Dedifferentiated amniotic fluid mesenchymal stem cell (primary cell): ENCODE data around the gene CCDC183.
"Not testable (repeated sequence)": the region's sequence is repeated elsewhere in the genome, so short reads cannot be mapped to it uniquely, and the experiment has no call there.

Source experiments
- DNase-seq: peaks from one replicate; pipeline ENCODE4 v3.0.0-alpha.2; 2016; ENCODE audit errors: extremely low spot score

The CCDC183 gene

GRCh38 chr9:136796238-136796774 lies at the start of gene CCDC183:
CCDC183 (plus strand) TSS chr9:136796338; CDS start chr9:136796398, 60 bp downstream.
- DNase-seq = no peak

DNA sequence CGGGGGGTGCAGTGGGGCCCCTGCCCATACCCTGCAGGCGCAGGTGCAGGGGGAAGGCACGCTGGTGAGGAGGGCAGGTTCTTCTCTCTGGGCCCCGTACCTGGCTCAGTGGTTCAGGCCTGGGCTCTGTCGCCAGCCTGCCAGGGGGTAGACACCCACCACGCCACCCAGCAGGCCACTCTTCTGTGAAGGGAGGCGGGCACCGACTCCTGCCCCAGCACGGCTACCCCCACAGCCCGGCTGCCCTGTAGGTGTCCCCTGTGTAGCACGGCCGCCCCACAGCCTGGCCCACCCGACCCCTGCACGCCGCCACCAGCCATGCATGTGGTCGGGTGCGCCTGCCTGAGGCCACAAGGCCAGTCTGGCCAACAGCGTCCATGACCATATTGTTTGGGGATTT lies 49.5 kb upstream of the CCDC183 start:
- no peak for DNase-seq

DNA sequence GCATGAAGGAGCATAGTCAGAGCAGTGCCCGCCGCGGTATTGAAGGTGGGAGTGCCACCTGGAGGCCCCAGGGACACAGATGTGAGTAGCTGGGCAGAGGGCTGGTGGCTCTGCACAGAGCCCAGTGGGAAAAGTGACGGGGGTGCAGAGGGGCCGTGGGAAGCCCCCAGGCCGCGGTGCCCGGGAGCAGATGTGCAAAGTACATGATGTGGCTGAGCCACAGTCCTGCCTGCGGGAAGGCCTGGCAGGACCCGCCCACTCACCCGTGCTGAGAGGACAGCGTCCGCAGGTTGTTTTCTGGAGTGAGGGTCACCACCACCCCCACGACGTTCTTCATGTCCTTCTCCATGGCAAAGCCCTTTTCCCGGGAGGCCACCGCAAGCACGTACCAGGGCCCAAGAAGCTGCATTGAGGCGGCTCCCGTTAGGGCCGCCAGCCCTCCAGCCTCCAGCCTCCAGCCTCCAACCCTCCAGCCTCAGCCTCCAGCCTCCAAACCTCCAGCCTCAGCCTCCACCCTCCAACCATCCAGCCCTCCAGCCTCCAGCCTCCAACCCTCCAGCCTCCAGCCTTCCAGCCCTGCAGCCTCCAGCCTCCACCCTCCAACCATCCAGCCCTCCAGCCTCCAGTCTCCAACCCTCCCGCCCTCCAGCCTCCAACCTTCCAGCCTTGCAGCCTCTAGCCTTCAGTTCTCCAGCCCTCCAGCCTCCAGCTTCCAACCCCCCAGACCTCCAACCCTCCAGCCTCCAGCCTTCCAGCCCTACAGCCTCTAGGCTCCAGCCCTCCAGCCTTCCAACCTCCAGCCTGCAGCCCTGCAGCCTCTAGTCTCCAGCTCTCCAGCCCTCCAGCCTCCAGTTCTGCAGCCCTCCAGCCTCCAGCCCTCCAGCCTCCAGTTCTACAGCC lies 48.7 kb upstream of the CCDC183 start:
- DNase-seq = no peak

DNA sequence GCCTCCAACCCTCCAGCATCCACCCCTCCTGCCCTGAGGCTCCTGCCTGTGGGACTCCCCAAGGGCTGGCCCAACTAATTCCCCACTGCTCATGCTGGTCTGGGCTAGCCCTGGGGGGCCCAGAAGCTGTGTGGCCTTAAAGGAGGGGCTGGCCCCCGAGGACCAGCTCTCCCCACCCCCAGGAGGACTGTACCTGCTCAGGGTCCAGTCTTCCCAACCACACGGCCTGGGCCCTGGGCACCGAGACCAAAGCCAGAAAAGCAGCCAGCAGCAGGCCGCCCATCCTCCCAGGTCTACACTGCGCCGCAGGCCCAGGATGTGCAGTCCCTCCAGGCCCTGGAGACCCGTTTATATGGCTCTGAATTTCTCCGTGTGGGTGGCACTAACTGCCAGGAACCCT lies 47.9 kb upstream of the CCDC183 start, which contains the start of gene LCN6:
Gene LCN6 (minus strand): TSS at position 325 of the 400 bp plus-strand sequence. CDS start 42 bp downstream, at position 283.
- DNase-seq = no peak

DNA sequence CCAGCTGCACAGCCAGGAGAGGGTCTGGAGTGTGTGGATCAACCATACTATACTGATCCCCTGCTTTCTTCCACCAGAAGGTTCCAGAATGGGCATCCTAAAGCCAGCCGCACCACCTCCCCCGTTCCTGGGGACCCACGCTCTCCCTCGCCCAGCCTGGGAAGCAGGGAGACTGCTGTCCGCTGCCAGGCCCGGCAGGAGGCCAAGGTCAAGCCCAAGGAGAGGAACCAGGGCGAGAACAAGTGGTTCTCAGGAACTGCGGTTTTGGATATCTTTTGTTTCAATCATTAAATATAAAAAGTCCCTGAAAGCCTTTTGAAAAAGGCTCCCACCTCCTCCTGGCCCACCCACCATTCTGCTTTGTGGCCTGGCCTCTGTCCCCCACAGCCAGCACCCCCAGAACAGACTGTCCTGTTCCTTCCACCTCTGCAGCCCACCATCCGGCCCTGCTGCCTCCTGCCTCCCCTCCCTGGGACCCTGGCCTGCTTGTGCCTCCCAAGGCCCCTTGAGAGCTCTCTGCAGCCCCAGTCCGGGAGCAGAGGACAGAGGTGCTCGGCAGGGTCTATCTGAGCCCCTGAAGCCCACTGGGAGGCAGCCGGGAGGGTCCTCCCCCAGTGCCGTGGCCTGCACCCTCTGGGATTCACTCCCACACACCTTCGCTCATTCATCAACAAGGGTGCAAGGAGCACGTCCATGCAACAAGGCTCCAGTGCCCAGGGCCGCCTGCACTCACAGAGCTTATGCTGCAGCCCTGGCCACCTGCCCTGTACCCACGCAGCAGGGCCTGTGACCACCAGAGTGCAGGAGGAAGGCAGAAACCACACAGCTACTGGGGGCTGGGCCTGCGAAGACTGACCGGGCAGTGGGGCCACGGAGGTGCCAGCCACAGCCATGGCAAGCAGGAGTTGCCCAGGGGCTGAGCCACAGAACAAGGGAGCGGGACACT lies 47.2 kb upstream of the CCDC183 start:
- no peak for DNase-seq

- no peak for DNase-seq
Observed at GRCh38 chr9:136750526-136750925, 45.6 kb upstream of the CCDC183 start.

- no peak for DNase-seq
Observed at GRCh38 chr9:136751244-136751643, 44.9 kb upstream of the CCDC183 start.

DNA sequence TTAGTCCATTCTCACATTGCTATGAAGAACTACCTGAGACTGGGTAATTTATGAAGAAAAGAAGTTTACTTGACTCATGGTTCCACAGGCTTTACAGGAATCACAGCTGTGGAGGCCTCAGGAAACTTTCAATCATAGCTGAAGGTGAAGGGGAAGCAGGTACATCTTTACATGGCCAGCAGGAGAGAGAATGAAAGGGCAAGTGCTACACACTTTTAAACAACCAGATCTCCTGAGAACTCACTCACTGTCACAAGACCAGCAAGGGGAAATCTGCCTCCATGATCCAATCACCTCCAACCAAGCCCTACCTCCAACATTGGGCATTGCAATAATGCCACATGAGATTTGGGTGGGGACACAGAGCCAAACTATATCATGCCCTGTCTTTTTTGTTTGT lies 44.3 kb upstream of the CCDC183 start:
- no peak for DNase-seq

DNA sequence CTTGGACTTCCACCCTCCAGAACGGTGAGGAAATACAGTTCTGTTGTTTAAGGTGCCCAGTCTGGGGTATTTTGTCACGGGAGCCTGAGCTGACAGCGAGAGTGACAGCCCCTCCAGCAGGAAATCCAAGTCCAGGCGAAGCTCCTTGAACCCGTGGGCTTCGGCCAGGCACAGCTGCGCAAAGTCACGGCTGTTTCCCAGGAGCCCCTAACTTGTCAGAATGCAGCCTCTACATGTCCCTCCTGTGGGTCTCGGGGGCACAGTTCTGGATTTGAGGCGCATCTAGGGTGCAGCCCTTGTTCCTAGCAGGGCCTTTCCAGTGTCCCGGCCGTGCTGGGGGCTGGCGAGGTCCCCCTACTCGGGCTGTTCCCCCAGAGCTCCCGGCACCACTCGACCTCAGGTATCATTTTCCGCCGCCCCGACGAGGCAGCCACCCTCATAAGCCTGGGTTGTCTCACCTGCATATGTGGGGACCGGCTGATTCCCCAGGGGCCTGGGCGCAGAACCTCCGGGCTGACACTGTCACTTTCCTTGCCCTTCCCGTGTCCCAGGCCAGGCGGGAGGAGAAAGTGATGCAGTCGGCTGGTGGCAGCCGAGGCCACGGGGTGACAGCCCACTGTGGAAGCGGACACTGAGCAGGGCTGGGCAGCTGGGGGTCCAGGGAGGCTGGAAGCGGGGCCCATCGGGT lies 42.6 kb upstream of the CCDC183 start:
- DNase-seq = no peak

DNA sequence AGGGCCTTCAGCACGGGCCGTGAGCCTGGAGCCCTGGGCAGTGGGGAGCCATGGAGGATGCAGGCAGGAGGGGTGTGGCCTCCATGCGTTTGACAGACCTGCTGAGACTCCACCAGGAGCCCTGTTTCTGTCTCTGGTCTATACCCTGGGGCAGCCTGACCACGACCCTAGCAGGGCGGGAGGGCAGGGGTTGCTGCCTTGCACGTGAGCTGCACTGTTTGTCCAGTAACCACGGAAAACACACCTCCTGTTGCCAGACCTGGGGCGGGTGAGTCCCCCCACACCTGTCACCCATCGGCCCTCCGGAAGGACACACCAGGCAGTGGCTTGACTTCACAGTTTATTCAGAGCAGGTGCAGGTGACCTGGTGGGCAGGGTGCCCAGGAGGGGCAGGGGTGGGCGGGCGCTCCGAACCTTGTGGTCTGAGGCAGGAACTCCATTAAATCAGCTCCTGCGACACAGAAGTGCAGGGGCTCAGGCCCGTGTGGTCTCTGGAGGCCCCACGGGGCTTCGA lies 42.0 kb upstream of the CCDC183 start:
- no peak for DNase-seq

- no peak for DNase-seq
Observed at GRCh38 chr9:136754626-136755301, 41.4 kb upstream of the CCDC183 start.

GRCh38 chr9:136755302-136756133 lies 40.6 kb upstream of the CCDC183 start:
- not testable (repeated sequence) for DNase-seq

DNA sequence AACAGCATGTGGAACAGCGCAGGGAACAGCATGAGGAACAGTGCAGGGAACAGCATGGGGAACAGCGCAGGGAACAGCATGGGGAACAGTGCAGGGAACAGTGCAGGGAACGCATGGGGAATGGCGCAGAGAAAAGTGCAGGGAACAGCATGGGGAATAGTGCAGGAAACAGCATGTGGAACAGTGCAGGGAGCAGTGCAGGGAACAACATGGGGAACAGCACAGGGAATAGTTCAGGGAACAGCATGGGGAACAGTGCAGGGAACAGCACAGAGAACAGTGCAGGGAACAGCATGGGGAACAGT lies 40.1 kb upstream of the CCDC183 start:
- DNase-seq = no peak

DNA sequence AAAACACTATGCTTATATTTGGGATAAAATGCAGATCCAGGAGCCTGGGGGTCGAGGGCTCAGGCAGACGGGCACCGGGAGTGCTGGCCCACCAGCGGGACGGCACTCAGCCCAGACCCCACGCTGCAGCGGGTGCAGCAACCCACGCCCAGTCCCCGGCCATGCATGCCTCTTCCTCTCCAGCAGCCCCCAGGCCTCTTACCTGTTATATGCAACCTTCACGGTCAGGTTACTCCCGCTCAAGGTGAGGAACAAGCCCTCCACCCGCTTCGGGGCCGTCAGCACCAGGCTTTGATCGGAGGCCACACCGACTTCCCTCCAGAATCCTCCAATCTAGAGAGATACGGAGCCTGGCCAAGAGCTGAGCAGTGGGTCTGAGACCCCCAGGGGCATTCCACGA lies 39.3 kb upstream of the CCDC183 start:
- DNase-seq = no peak

GRCh38 chr9:136757328-136757727 lies 38.8 kb upstream of the CCDC183 start:
- DNase-seq = no peak

DNA sequence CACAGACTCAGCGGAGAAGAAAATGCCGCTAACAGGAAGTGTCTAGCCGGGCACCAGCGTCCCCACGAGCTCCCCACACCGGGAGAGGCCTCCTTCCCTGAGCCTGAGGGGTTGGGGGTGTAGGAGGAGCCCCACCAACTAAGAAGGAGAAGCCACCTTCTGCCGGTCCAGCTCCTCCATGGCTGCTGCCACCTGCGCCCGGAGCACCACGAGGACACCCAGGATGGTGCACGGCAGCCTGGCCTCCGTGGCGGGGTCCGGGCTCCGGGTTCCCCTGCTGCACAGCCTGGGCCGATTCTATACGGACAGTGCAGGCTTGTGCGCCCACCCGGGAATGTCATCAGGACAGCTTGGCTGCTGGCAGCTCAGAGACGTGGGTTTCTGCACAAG lies 38.4 kb upstream of the CCDC183 start:
- no peak for DNase-seq

- DNase-seq = no peak
Observed at GRCh38 chr9:136759001-136759400, 37.1 kb upstream of the CCDC183 start.

- DNase-seq = no peak
Observed at GRCh38 chr9:136759436-136760325, 36.5 kb upstream of the CCDC183 start.

DNA sequence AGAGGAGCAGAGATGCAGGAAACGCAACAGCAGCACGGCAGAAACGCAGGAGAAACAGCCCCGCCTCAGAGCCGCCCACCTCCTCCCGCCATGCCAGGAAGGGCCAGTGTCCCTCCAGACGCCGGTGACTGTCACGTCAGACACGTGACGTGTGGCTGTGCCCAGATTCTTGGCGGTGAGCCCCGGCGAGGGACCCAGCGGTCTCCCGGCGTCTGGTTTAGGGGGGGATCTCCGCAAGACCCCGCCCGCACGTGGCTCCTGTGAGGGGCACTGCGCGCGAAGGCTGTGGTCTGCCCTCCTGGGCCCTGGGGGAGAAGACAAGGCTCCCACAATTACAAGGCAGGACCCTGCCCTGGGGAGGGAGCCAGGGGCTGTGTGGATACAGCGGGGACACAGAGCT lies 35.7 kb upstream of the CCDC183 start:
- no peak for DNase-seq
